Lower lobe of right lung (tissue), 2 donors: ENCODE measurements around the gene PHF3. TPM values are rescaled to one million over a fixed set of nuclear protein-coding genes. Genes with fewer than 3 reads are reported as not detected.

Experiments used
- ATAC-seq, 2 donors: fragments of 200-7000 bp; cut with Tn5 transposase; one replicate each; pipeline ENCODE4 v1.9.1; 2020 to 2022; ENCODE audit warnings: mild to moderate bottlenecking in 2 of 2, moderate library complexity in 2 of 2
- DNase-seq: peaks from one replicate; pipeline ENCODE4 v3.0.0-alpha.2; 2020
- H3K27ac ChIP-seq: fragments of 200-600 bp; one replicate; pipeline ENCODE4 v1.8.0; 2022
- H3K27me3 ChIP-seq: fragments of 200-600 bp; one replicate; pipeline ENCODE4 v1.8.0; 2022; ENCODE audit warnings: low read depth
- H3K36me3 ChIP-seq: fragments of 200-600 bp; one replicate; pipeline ENCODE4 v1.8.0; 2022; ENCODE audit warnings: mild to moderate bottlenecking
- H3K4me1 ChIP-seq: fragments of 200-600 bp; one replicate; pipeline ENCODE4 v1.8.0; 2022
- H3K4me3 ChIP-seq: fragments of 200-600 bp; one replicate; pipeline ENCODE4 v1.8.0; 2022; ENCODE audit warnings: mild to moderate bottlenecking
- H3K9me3 ChIP-seq: fragments of 200-600 bp; one replicate; pipeline ENCODE4 v1.8.0; 2022
- CTCF ChIP-seq: fragments of 200-600 bp; IDR thresholded peaks from one replicate; pipeline ENCODE4 v1.8.0; 2022; ENCODE audit warnings: antibody characterized with exemption, mild to moderate bottlenecking
- intact Hi-C: fragments of 100-400 bp; cut with DNase I; formaldehyde crosslinking; loops from one replicate; pipeline ENCODE4 v1.11.0; 2022
- total RNA-seq: library from RNA; stranded (reverse); fragmentation: NEBNext Ultra II Directional; extraction: Animal tissue kit (Norgen Biotek cat#: 25700); gene quantifications from one replicate; pipeline ENCODE4 v1.2.1, GENCODE V29; 2021
- donor health status: DM: no; HTN: yes; CAD: no; lungs with severe emphysema.

Gene PHF3
- total RNA-seq, 1 donor from 2014 or later, result 65.4 TPM

- DNase-seq (peak; percentile 72), ATAC-seq (peak; percentile 2 to 49)
- peak overlapping the region; percentile 87 for H3K4me3 ChIP-seq
- H3K27ac ChIP-seq, result peak overlapping the region; percentile 94
- intact Hi-C loops, result no loop called here
- no peak for TF ChIP-seq CTCF
- H3K27me3 ChIP-seq, result no peaks in the 10 kb centered on the region
- no peaks in the 10 kb centered on the region for H3K36me3 ChIP-seq
- H3K4me1 ChIP-seq, result peaks cover 43% of the 10 kb centered on the region
- H3K9me3 ChIP-seq, result no peaks in the 10 kb centered on the region
Observed at GRCh38 chr6:63636518-63637021, 968 bp downstream of the PHF3 start.

GRCh38 chr6:63637865-63638445 lies 2.4 kb downstream of the PHF3 start:
- ATAC-seq, result no peak
- DNase-seq, result no peak
- Histone ChIP-seq H3K36me3 (no peaks in the 10 kb centered on the region), H3K4me1 (peaks cover 48% of the 10 kb centered on the region), H3K4me3 (peak overlapping the region; percentile 87), H3K9me3 (no peaks in the 10 kb centered on the region), H3K27ac (no peak overlapping the region), H3K27me3 (no peaks in the 10 kb centered on the region)
- TF ChIP-seq CTCF, result no peak
- intact Hi-C loops, result no loop called here

GRCh38 chr6:63640062-63640461 lies 4.5 kb downstream of the PHF3 start:
- no peaks in the 10 kb centered on the region for H3K27me3 ChIP-seq
- H3K9me3 ChIP-seq, result no peaks in the 10 kb centered on the region
- no peak for ATAC-seq
- H3K27ac ChIP-seq, result no peak overlapping the region
- H3K4me1 ChIP-seq, result peaks cover 69% of the 10 kb centered on the region
- no peak for DNase-seq
- no peak overlapping the region for H3K4me3 ChIP-seq
- intact Hi-C loops, result no loop called here
- no peak for TF ChIP-seq CTCF
- H3K36me3 ChIP-seq, result no peaks in the 10 kb centered on the region

- H3K36me3 ChIP-seq, result no peaks in the 10 kb centered on the region
- no peak for ATAC-seq
- no peak for TF ChIP-seq CTCF
- no peaks in the 10 kb centered on the region for H3K27me3 ChIP-seq
- peaks cover 60% of the 10 kb centered on the region for H3K4me1 ChIP-seq
- H3K27ac ChIP-seq, result no peak overlapping the region
- H3K4me3 ChIP-seq, result no peak overlapping the region
- no peaks in the 10 kb centered on the region for H3K9me3 ChIP-seq
- no peak for DNase-seq
- intact Hi-C loops, result no loop called here
Observed at GRCh38 chr6:63643862-63644261, 8.3 kb downstream of the PHF3 start.

- Histone ChIP-seq H3K4me3 (no peak overlapping the region), H3K9me3 (no peaks in the 10 kb centered on the region), H3K27ac (no peak overlapping the region), H3K4me1 (peaks cover 59% of the 10 kb centered on the region), H3K27me3 (no peaks in the 10 kb centered on the region), H3K36me3 (no peaks in the 10 kb centered on the region)
- ATAC-seq (peak; percentile 77 to 88), DNase-seq (no peak)
- no peak for TF ChIP-seq CTCF
- intact Hi-C loops, result no loop called here
Observed at GRCh38 chr6:63644668-63645326, 9.2 kb downstream of the PHF3 start.
